ENCODE data around the gene THAP12.
"Not testable (repeated sequence)": the region's sequence is repeated elsewhere in the genome, so short reads cannot be mapped to it uniquely, and the experiment has no call there.

THAP12 gene

DNA sequence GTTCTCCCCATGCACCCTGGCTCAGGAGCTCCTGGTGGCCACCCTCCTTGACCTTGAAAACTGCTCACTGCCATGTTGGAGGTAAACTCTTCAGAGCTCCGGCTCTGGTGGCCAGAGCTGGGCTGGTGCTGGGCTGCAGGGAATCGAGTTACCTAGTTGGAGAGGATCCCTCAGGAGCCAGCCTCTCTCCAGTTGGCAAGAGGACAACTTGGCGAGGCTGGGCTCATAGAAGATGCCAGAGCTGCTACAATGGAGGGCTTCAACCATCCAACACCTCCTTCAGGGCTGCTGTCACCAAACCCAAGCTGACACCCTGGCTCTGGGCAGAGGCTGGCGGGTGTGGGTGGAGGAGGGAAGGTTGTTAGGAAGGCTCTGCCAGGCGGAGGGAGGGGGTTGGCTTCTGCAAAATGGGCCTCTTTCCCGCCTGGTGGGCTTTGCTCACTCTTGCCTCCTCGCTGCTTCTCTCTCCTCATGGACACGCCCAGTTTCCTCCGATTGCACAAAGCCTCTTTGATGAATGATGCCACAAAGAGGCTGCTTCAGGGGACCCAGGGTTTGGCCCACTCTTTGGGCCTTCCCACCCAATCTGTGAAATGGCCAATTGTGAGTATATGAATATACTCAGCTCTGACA lies 53.1 kb downstream of the THAP12 start:
- no peak for TF ChIP-seq ZFX (IDR thresholded peaks at IDR 0.05)
- TF ChIP-seq, protein P1, sequence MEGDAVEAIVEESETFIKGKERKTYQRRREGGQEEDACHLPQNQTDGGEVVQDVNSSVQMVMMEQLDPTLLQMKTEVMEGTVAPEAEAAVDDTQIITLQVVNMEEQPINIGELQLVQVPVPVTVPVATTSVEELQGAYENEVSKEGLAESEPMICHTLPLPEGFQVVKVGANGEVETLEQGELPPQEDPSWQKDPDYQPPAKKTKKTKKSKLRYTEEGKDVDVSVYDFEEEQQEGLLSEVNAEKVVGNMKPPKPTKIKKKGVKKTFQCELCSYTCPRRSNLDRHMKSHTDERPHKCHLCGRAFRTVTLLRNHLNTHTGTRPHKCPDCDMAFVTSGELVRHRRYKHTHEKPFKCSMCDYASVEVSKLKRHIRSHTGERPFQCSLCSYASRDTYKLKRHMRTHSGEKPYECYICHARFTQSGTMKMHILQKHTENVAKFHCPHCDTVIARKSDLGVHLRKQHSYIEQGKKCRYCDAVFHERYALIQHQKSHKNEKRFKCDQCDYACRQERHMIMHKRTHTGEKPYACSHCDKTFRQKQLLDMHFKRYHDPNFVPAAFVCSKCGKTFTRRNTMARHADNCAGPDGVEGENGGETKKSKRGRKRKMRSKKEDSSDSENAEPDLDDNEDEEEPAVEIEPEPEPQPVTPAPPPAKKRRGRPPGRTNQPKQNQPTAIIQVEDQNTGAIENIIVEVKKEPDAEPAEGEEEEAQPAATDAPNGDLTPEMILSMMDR (conservative IDR thresholded peaks at IDR 0.05), result no peak
- no peak overlapping the region for H3K27ac ChIP-seq

DNA sequence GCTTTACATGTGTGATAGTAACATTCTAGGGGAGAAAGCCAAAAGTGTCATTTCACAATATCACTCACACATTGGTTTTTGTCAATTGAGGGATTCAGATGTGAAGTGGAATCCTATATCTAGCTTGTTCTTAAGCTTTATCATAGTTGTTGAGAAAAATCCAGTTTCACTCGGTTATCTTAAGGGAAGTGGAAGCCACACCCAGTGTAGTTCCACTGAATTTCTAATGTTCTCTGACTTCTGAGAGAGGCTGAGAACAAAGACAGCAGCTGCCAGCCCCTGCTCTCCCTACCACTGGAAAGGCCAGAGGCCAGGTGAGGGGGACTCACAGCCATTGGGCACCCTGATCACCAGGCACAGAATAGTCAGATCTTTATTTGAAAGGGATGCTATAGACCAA lies 53.7 kb downstream of the THAP12 start:
- H3K27ac ChIP-seq, result no peak overlapping the region
- TF ChIP-seq ZFX (IDR thresholded peaks at IDR 0.05), result no peak
- TF ChIP-seq, protein P1 (conservative IDR thresholded peaks at IDR 0.05), result no peak

DNA sequence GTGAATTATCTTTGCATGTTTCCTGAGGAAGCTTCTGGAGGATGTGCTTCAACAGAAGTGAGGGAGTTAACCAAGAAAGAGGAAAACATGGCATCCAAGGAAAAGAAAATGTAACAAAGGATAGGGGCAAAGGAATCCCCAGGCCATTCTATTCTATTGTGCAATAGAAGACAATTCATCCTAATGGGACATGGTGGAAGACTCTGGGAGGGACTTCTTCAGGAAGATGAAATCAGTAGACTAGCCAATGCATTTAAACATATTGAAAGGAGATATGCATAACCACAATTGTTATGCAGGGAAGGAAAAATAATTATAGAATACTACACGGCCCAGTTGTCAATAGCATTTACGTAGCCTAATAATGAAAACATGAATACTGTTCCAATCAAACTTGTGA lies 55.7 kb downstream of the THAP12 start:
- no peak overlapping the region for H3K27ac ChIP-seq
- TF ChIP-seq ZFX (IDR thresholded peaks at IDR 0.05), result no peak
- TF ChIP-seq, protein P1 (conservative IDR thresholded peaks at IDR 0.05), result no peak

DNA sequence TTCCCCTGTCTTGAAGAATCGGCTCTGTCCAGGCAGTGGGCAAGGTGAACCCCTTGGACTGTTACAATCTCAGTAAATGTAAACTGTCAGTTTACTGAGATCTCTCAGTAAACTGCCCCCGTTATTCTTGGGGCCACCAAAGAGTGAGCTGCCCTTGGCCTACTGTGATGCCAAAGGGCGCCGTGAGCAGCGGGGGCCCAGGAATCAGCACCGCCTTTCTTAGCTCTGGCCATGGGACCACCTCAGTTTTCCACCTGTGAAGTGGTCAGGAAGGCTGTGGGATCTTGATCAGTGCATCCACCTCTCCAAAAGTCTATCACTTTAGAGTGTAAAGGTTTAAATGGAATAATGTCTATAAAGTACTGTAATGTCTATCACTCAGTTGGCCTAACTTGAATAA lies 57.1 kb downstream of the THAP12 start:
- no peak overlapping the region for H3K27ac ChIP-seq
- TF ChIP-seq ZFX (IDR thresholded peaks at IDR 0.05), result no peak
- TF ChIP-seq, protein P1 (conservative IDR thresholded peaks at IDR 0.05), result no peak

DNA sequence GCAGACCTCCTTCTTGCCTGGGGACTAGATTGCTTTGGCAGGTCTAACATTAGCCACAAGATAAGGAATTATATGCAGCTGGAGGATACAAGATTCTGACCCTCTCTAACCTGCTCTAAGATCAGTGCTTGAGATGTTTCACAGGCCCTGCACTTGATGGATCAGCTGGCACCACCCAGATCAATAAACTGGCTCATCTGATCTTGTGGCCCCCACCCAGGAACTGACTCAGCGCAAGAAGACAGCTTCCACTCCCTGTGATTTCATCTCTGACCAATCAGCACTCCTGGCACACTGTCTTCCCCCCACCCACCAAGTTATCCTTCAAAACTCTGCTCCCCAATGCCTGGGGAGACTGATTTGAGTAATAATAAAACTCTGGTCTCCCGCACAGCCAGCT lies 57.6 kb downstream of the THAP12 start:
- not testable (repeated sequence) for H3K27ac ChIP-seq

DNA sequence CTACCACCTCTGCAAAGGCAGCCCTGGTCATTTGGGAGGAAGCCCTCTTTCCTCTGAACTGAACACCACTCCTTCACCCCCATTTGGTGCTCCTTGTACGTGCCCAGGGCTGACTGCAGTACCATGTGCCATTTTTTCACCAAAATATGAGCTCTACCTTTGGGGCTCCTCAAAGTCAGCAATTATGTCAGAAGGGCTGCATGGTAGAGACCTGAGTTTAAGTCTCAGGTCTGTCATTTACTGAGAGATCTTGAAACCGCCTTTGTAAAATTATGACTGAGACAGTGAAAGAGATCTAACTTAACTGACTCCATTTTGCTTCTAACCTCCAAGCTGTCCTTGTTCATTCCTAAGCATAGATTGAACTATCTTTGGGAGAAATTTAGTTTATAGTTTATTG lies 58.0 kb downstream of the THAP12 start:
- TF ChIP-seq, protein P1 (conservative IDR thresholded peaks at IDR 0.05), result no peak
- no peak for TF ChIP-seq ZFX (IDR thresholded peaks at IDR 0.05)
- no peak overlapping the region for H3K27ac ChIP-seq

DNA sequence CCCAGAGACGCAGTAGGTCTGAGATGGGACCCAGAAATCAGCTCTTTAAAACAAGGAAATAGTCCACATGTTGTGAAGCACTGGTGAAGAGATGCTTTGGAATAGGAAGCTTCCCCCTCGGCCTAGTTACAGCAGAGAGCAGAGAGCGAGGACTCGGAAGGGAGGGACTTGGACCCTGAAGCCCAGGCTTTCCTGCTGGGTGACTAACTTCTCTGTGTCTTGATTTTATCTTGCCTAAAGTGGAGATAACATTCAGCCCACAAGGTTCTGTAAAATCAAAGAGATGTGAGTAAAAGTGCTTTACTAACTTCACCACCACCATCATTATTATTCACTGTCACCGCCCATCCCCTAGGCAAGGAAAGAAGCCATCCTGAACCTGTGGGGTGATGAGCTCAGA lies 58.4 kb downstream of the THAP12 start:
- TF ChIP-seq, protein P1 (conservative IDR thresholded peaks at IDR 0.05), result no peak
- no peak for TF ChIP-seq ZFX (IDR thresholded peaks at IDR 0.05)
- no peak overlapping the region for H3K27ac ChIP-seq

DNA sequence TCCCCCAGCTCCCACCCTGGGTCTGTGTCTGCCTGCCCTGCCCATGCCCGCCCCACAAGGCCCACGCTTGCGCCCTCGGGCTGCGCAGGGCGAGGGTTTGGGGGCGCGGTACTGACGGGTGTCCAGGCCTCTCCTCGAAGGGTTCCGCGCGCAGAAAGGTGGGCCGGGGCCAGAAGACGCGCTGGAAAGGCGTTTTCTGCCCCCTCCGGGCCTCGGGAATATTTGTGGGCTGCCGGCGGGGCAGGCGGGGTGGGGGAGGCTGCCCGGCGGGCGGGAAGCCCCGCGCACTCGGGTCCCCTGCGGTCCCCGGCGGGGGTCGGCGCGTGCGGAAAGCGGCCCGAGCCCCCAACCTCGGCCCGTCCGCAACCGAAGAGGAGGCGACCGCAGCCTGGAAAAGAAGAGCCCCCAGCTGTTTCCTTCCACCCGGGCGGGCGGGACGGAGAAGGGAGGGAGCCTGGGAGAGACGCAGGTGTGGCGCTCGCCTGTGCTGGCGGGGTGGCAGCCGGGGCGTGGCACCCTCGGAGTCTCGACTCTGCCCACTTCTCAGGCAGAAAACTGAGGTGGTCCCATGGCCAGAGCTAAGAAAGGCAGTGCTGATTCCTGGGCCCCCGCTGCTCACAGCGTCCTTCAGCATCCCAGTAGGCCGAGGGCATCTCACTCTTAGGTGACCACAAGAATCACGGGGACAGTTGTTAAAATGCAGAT lies 59.0 kb downstream of the THAP12 start:
- no peak for TF ChIP-seq ZFX (IDR thresholded peaks at IDR 0.05)
- TF ChIP-seq, protein P1 (conservative IDR thresholded peaks at IDR 0.05), result no peak
- no peak overlapping the region for H3K27ac ChIP-seq

Data from C4-2B (cell line).